Measurements from ENCODE around the gene H2AZ2.
A peak's percentile ranks its signal among the peaks of the same experiment; 100 is the strongest.
"Not testable (repeated sequence)": the region's sequence is repeated elsewhere in the genome, so short reads cannot be mapped to it uniquely, and the experiment has no call there.

H2AZ2 gene

DNA sequence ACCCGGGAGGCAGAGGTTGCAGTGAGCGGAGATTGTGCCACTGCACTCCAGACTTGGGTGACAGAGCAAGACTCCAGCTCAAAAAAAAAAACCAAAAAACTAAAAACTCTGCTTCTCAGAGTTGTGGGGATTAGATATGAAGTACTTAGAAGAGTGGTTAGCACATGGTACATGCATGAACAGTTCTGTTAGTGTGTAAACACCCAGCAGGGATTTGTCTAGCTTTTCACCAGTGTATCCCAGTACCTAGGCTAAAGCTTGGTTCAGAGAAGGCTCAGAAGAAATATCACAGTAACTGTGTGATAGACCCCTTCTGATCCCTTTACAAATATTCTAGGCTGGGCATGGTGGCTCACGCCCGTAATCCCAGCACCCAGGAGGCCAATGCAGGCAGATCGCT lies 41.9 kb downstream of the H2AZ2 start:
- Mint-ChIP-seq H3K4me3 (no peak overlapping the region), H3K27me3 (no peaks in the 10 kb centered on the region), H3K9me3 (no peaks in the 10 kb centered on the region), H3K27ac (no peak overlapping the region), H3K4me1 (peaks cover 9% of the 10 kb centered on the region)
- peak; percentile 44 for ATAC-seq
- DNase-seq: no peak

DNA sequence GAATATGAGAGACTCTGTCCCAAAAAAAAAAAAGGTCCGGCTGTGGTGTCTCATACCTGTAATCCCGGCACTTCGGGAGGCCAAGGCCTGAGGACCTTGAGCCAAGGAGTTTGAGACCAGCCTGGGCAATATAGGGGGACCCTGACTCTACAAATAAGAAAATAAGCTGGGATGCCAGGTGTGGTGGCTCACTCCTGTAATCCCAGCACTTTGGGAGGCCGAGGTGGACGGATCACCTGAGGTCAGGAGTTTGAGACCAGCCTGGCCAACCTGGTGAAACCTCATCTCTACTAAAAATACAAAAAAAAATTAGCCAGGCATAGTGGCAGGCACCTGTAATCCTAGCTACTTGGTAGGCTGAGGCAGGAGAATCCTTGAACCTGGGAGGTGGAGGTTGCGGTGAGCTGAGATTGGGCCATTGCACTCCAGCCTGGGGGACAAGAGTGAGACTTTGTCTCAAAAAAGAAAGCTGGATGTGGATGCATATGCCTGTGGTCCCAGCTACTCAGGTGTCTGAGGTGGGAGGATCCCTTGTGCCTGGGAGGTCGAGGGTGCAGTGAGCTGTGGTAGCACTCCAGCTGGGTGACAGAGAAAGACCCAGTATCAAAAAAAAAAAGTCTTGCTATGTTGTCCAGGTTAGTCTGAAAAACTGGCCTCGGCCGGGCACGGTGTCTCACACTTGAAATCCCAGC lies 43.9 kb downstream of the H2AZ2 start:
- DNase-seq, H3K27ac Mint-ChIP-seq, H3K27me3 Mint-ChIP-seq, H3K9me3 Mint-ChIP-seq, H3K4me3 Mint-ChIP-seq: not testable (repeated sequence)
- H3K4me1 Mint-ChIP-seq: peaks cover 23% of the 10 kb centered on the region
- peak; percentile 16 for ATAC-seq

DNA sequence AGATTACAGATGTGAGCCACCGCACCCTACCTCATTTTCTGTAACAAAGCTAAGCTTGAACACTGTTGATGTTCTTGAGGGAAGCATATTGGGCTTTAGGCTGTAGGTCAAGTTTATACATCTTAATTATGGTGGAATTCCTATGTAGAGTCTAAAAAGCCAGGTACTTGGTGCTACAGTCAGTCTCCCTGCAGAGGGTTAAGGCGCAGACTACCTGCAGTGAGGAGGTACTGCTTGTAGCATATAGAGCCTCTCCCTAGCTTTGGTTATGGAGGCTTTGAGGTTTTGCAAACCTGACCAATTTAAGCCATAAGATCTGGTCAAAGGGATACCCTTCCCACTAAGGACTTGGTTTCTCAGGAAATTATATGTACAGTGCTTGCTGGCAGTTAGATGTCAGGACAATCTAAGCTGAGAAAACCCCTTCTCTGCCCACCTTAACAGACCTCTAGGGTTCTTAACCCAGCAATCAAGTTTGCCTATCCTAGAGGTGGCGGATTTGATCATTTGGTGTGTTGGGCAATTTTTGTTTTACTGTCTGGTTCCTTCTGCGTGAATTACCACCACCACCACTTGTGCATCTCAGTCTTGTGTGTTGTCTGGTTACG lies 45.4 kb downstream of the H2AZ2 start:
- Mint-ChIP-seq H3K27ac (no peak overlapping the region), H3K9me3 (no peaks in the 10 kb centered on the region), H3K4me3 (no peak overlapping the region), H3K27me3 (no peaks in the 10 kb centered on the region), H3K4me1 (peaks cover 30% of the 10 kb centered on the region)
- DNase-seq: no peak
- ATAC-seq: no peak

DNA sequence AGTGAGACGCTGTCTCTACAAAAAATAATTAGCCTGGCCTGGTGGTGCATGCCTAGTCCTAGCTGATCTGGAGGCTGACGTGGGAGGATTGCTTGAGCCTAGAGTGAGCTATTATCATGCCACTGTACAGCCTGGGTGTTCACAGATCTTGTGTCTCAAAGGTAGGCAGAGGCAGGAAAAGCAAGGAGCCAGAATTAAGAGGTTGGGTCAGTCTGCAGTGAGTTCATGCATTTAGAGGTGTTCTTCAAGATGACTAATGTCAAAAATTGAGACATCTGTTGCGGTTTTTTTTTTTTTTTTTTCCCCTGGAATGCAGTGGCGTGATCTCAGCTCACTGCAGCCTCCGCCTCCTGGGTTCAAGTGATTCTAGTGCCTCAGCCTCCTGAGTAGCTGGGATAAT lies 46.0 kb downstream of the H2AZ2 start:
- H3K4me1 Mint-ChIP-seq: peaks cover 36% of the 10 kb centered on the region

DNA sequence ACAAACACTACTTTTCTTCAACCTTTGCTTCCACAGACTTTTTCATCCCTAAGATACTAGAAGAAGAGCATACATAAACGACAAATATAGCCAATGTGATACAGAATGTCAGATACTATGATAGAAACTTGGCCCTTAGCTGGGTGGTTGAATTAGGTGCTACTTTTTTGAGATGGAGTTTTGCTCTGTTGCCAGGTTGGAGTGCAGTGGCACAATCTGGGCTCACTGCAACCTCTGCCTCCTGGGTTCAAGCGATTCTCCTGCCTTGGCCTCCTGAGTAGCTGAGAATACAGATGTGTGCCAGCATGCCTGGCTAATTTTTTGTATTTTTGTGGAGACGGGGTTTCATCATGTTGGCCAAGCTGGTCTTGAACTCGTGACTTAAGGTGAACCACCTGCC lies 47.9 kb downstream of the H2AZ2 start:
- H3K9me3 Mint-ChIP-seq: no peaks in the 10 kb centered on the region

More for the DNA sequence above, 46.0 kb downstream of the H2AZ2 start:
- Mint-ChIP-seq H3K4me3 (no peak overlapping the region), H3K9me3 (no peaks in the 10 kb centered on the region), H3K27me3 (no peaks in the 10 kb centered on the region), H3K27ac (no peak overlapping the region)
- no peak for DNase-seq
- no peak for ATAC-seq

DNA sequence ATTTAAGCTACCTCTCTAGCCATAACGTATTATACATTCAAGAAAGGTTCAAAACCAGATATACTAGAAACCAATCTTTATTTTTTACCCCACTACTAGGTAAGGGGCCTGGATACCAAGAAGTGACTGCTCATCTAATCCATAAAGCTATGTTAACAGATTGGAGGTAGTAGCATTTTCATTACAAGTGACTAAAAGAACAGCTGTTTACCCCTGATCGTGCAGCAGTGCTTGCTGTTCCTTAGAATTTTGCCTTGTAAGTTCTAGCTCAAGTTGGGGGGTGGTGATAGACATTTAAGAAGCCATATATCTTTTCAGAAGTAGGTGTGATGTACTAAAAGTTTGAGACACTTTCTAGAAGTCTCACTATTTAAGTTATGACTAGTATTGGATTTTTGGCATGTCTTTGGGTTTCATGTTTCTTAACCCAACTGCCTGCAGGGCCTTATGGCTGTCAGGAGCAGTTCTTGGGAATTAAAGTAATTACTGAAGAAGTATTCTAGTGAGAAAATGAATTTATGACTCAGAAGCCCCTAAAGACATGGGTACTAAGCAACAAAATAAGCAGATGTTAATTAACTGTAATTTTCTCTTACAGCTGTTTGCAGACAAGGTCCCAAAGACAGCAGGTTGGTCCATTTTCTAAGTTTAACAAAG lies 49.1 kb downstream of the H2AZ2 start:
- peaks cover 36% of the 10 kb centered on the region for H3K4me1 Mint-ChIP-seq

More for the DNA sequence above, 47.9 kb downstream of the H2AZ2 start:
- Mint-ChIP-seq H3K4me3 (peak overlapping the region in 1 of 2 donors; percentile 15), H3K4me1 (peaks cover 36% of the 10 kb centered on the region), H3K27me3 (no peaks in the 10 kb centered on the region), H3K27ac (peak overlapping the region in 1 of 2 donors; percentile 61)
- DNase-seq (no peak), ATAC-seq (no peak)

DNA sequence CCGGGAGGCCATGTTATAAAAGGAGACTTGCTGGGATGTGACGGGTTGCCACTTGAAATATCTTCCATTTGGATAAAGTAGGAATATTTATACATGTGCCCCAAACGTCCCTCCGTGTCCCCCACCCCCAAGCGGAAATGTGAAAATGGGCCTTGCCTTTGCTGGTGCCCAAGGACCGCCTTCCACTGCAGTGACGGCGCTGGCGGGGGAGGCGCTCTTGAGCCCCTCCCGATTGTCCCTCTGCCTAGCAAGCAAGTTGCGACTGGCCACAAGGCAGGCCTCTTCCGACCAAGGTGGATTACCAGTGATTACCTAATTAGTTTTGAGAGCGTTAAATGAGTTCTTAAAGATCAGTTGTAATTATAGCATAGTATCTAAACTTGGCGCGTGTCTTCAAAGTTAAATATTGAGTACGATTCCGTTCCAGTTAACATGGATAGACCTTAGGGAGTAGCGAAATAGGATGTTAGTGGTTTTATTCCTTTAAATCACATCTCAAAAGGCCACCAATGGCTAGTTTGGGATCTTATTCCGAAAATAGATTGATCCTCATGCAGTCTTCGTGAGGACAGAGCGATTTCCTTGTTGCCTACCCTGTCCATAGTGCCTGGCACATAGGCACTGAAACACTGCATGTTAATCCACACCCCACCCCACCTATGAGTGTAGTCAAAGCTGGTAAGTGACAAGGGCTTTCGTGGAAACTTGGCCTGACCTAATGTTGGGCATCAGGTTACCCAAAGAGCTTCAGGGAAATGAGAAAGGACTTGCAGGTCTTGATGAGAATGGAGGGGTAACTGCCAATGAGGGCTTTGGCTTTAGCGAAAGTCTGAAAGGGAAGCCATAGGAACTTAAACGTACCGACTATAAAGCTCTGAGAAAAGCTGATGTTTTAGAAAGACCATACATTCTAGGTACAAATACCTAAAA lies 50.3 kb downstream of the H2AZ2 start:
- H3K27ac Mint-ChIP-seq: peak overlapping the region; percentile 98 to 100
- H3K4me3 Mint-ChIP-seq: peak overlapping the region; percentile 91 to 97
- peaks cover 36% of the 10 kb centered on the region for H3K4me1 Mint-ChIP-seq
- H3K9me3 Mint-ChIP-seq: no peaks in the 10 kb centered on the region
- H3K27me3 Mint-ChIP-seq: no peaks in the 10 kb centered on the region
- DNase-seq (peak; percentile 78 to 87), ATAC-seq (peak; percentile 65)

More for the DNA sequence above, 49.1 kb downstream of the H2AZ2 start:
- no peak for ATAC-seq
- no peaks in the 10 kb centered on the region for H3K27me3 Mint-ChIP-seq
- H3K4me3 Mint-ChIP-seq: peak overlapping the region; percentile 91 to 97
- peak overlapping the region; percentile 54 to 61 for H3K27ac Mint-ChIP-seq
- no peaks in the 10 kb centered on the region for H3K9me3 Mint-ChIP-seq
- no peak for DNase-seq

DNA sequence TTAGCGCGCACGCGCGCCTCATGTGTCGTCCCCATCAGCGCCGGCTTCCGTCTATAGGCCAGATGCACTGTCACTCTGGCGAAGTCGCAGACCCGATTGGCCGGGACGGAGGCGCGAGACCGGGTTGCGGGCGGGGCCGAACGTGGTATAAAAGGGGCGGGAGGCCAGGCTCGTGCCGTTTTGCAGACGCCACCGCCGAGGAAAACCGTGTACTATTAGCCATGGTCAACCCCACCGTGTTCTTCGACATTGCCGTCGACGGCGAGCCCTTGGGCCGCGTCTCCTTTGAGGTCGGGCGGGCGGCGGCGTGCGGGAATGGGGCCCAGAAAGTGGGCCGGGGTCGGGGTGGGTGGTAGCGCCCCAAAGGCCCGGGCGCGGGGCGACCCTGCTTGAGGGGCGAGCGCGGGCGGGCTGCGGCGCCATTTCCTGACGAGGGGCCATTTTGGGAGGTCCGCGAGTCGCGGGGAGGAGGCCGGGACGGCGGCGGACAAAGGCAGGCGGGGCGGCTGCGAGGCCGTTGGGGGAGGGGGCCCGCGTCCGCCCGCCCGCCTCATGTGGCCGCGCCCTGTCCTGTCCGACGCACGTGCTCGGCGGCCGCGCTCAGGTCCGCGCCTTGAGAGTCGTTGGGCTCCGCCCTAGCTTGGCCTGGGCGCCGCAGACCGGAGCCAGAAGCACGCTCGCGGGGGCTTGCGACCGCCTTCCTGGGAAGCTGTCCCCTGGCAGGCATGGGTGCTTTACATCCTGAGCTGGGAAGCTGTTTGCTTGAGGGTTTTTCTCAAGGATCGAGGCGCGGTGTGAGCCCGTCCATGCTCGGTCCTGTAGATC lies 51.2 kb downstream of the H2AZ2 start, which contains the start of gene PPIA:
PPIA (plus strand) TSS at position 178 of the 825 bp plus-strand sequence; CDS start at position 222, 44 bp downstream.
- Mint-ChIP-seq H3K9me3 (no peaks in the 10 kb centered on the region), H3K27ac (peak within 1 kb of the TSS; percentile 98 to 100), H3K4me1 (peaks cover 33% of the 10 kb centered on the region), H3K27me3 (no peaks in the 10 kb centered on the region), H3K4me3 (peak within 1 kb of the TSS; percentile 91 to 97)
- ATAC-seq: peak; percentile 93
- peak; percentile 98 to 99 for DNase-seq

DNA sequence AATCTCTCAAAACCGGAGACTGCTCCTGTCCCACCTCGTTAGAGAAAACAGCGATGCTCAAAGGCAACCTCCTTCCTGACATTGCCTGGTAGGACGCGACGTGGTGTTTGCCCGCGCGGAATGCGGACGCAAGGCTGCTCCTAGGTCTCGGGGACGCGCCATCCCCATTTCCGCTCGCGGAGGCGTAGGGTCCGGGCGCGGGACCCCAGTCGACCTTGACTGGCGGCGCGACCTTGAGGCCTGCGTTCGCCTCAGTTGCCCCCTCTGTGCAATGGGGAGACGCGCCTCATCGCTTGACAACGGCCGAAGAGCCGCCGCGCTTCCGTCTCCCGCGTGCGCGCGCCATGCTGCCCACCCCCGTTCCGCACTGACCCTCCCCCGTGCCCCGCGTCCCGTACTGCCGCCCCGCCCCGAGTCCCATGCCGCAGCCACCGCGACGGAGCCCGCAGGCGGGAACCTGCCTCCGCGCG lies 51.8 kb downstream of the H2AZ2 start:
- Mint-ChIP-seq H3K27ac (peak overlapping the region; percentile 97 to 100), H3K4me1 (peaks cover 27% of the 10 kb centered on the region), H3K9me3 (no peaks in the 10 kb centered on the region), H3K27me3 (no peaks in the 10 kb centered on the region), H3K4me3 (peak overlapping the region; percentile 91 to 97)
- peak; percentile 60 for ATAC-seq
- DNase-seq: no peak

DNA sequence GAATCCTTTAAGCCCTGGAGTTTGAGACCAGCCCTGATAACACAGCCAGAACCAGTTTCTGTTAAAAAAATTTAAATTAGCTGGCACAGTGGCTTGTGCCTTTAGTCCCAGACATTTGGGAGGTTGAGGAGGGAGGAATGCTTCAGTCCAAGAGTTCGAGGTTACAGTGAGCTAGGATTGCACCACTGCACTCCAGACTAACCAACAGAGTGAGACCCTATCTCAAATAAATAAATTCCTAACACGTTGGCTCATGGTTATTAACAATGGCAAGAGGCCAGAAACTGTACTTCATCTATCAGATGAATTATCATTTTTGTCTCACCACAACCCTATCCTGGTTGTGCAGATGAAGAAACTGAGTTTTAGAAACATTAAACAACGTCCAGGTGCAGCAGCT lies 53.6 kb downstream of the H2AZ2 start:
- H3K4me3 Mint-ChIP-seq: no peak overlapping the region
- ATAC-seq (no peak), DNase-seq (no peak)
- H3K4me1 Mint-ChIP-seq: peaks cover 13% of the 10 kb centered on the region
- no peaks in the 10 kb centered on the region for H3K9me3 Mint-ChIP-seq
- no peak overlapping the region for H3K27ac Mint-ChIP-seq
- H3K27me3 Mint-ChIP-seq: no peaks in the 10 kb centered on the region

DNA sequence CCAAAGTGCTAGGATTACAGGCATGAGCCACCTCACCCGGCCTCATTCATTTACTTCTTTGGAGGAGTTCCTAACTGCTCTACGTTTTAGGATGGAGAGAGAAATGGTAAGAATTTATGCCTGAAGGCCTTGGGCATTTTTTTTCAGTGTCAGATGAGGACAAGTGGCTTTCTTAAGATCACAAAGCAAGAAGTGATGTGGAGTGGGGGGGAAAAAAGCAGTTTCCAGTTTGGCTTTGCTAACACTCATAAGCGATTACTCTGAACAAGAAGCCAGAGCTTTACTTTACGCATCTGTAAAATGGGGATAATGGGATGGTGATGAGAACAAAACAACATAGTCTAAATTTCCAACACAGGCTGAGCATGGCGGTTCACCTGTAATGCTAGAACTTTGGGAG lies 54.0 kb downstream of the H2AZ2 start:
- ATAC-seq: no peak
- DNase-seq: no peak
- Mint-ChIP-seq H3K4me1 (peaks cover 13% of the 10 kb centered on the region), H3K4me3 (no peak overlapping the region), H3K9me3 (no peaks in the 10 kb centered on the region), H3K27ac (no peak overlapping the region), H3K27me3 (no peaks in the 10 kb centered on the region)

DNA sequence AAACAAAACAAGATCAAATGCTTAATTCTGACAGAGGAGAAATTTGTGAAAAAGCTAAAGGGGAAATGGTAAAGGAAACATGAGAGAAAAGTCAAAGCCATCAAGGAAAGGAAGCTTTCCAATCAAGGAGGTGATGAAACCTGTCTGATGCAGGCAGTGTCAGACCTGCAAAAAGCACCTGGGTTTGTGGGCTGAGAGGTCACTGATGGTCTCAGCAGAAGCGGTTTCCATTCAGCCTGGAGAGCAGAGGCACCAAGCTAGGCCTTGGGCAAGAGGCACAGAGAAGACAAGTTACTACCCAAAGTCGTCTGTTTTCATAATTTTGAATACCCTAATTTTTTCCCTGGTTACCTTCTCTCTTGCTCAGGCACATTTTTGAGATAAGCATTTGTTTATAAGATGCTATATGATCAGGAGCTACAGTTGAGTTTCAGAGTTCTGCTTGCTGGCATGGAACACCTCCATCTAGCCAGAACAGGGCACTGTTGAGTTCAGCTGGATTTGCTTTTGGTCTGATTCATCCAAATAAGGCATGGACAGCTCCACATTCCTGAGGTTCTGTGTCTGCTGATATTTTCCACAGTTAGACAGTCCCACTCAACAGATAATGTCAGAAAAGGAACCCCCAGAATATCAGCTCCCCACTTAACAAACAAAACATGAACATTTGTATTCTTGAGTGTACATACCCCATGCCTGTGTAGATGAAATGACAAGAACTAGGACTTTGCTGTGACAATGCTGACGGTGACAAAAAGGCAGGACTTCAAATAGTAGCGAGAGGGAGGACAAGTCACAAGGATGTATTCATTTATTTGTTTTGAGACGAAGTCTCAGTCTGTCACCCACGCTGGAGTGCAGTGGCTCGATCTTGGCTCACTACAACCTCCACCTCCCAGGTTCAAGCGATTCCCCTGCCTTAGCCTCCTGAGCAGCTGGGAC lies 56.3 kb downstream of the H2AZ2 start:
- Mint-ChIP-seq H3K27me3 (no peaks in the 10 kb centered on the region), H3K27ac (no peak overlapping the region), H3K4me1 (no peaks in the 10 kb centered on the region), H3K4me3 (no peak overlapping the region), H3K9me3 (no peaks in the 10 kb centered on the region)
- ATAC-seq: no peak
- no peak for DNase-seq

DNA sequence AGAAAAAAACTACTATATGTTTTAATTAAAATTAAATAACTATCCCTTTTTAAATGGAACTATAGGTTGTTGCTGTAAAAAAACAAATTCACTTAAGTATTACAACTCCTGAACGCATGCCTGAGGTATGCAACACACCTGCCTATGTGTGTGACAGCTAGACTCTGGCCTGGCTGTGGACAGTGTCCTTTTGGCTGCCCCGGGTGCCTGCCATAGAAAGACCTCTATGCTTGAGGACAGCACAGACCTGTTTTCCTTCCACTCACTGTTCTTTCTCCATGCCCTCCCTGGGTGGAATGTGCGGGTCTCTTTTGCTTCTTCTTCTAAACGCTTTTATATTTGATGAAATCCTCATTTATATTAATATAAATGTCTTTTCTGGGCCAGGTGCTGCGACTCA lies 57.9 kb downstream of the H2AZ2 start:
- ATAC-seq: no peak
- Mint-ChIP-seq H3K27ac (no peak overlapping the region), H3K27me3 (no peaks in the 10 kb centered on the region), H3K4me3 (no peak overlapping the region), H3K9me3 (no peaks in the 10 kb centered on the region), H3K4me1 (no peaks in the 10 kb centered on the region)
- no peak for DNase-seq
